SU-DHL-6 (cell line): ENCODE data around the gene CLDN14.

Experiments
- H2AFZ ChIP-seq: fragments of 200-600 bp; sonication (generic); 2 replicates; pipeline ENCODE4 v1.6.1; 2014; ENCODE audit warnings: low read depth, mild to moderate bottlenecking, moderate library complexity, mixed read lengths, antibody characterized with exemption, low read length; ENCODE audit not compliant: severe bottlenecking
- H3F3A ChIP-seq: fragments of 200-600 bp; shearing (Covaris generic); 2 replicates; pipeline ENCODE4 v1.6.0; 2016; ENCODE audit warnings: antibody characterized with exemption, mild to moderate bottlenecking; ENCODE audit not compliant: insufficient read depth
- H3K27ac ChIP-seq: fragments of 200-600 bp; sonication (generic); 2 replicates; pipeline ENCODE4 v1.5.1; 2016; ENCODE audit warnings: low read depth, mild to moderate bottlenecking, low read length, moderate library complexity, mixed read lengths
- H3K27me3 ChIP-seq: fragments of 200-600 bp; sonication (generic), shearing (Covaris generic); 2 replicates; pipeline ENCODE4 v1.6.0; 2014; ENCODE audit warnings: mild to moderate bottlenecking, low read length
- H3K36me3 ChIP-seq: fragments of 200-600 bp; sonication (generic); 2 replicates; pipeline ENCODE4 v1.6.1; 2014; ENCODE audit warnings: mild to moderate bottlenecking, low read length, mixed read lengths
- H3K4me2 ChIP-seq: fragments of 300-600, 200-600 bp; shearing (Covaris generic), sonication (generic); 2 replicates; pipeline ENCODE4 v1.6.0; 2014; ENCODE audit warnings: low read length, low read depth, mild to moderate bottlenecking; ENCODE audit not compliant: poor library complexity, severe bottlenecking
- H3K4me3 ChIP-seq: fragments of 200-600 bp; sonication (generic); 2 replicates; pipeline ENCODE4 v1.5.1; 2014; ENCODE audit warnings: antibody characterized with exemption, low read length, mild to moderate bottlenecking, mixed read lengths; ENCODE audit not compliant: insufficient read depth, poor library complexity, severe bottlenecking
- H3K79me2 ChIP-seq: fragments of 200-600 bp; sonication (generic); 2 replicates; pipeline ENCODE4 v1.6.1; 2014; ENCODE audit warnings: mild to moderate bottlenecking, low read length, moderate library complexity; ENCODE audit not compliant: insufficient read depth
- H3K9ac ChIP-seq: fragments of 200-600 bp; sonication (generic); 2 replicates; pipeline ENCODE4 v1.7.0; 2014; ENCODE audit warnings: mild to moderate bottlenecking, low read length
- H3K9me2 ChIP-seq: fragments of 200-600 bp; sonication (generic); replicated peaks from 2 replicates; pipeline ENCODE4 v1.6.1; 2014; ENCODE audit warnings: low read length; ENCODE audit not compliant: insufficient read depth
- H3K9me3 ChIP-seq: fragments of 200-600 bp; sonication (generic); 2 replicates; pipeline ENCODE4 v1.6.1; 2014; ENCODE audit warnings: low read length, mixed read lengths; ENCODE audit not compliant: insufficient read depth
- H4K20me1 ChIP-seq: fragments of 200-600 bp; sonication (generic); 2 replicates; pipeline ENCODE4 v1.6.1; 2014; ENCODE audit warnings: low read depth, mild to moderate bottlenecking, antibody characterized with exemption, low read length, moderate library complexity, mixed read lengths
- CTCF ChIP-seq: fragments of 200-600 bp; sonication (generic); IDR thresholded peaks from one replicate; pipeline ENCODE4 v1.5.1; 2017; ENCODE audit warnings: antibody characterized with exemption, mild to moderate bottlenecking, low read length, moderate library complexity; ENCODE audit not compliant: insufficient read depth, poor library complexity, severe bottlenecking
- EZH2phosphoT487 ChIP-seq: fragments of 200-600 bp; sonication (generic), shearing (Covaris generic); conservative IDR thresholded peaks from 2 replicates; pipeline ENCODE4 v1.6.1; 2018; ENCODE audit warnings: mild to moderate bottlenecking, antibody characterized with exemption, low read length, moderate library complexity, mixed read lengths

CLDN14 gene

GRCh38 chr21:36472377-36472776 lies 7.5 kb downstream of the CLDN14 start:
- H3K36me3 ChIP-seq = no peaks in the 10 kb centered on the region

GRCh38 chr21:36471254-36471723 lies 8.6 kb downstream of the CLDN14 start:
- H3F3A ChIP-seq = no peaks in the 10 kb centered on the region
- H3K9me2 ChIP-seq = no peaks in the 10 kb centered on the region
- no peak overlapping the region for H3K4me2 ChIP-seq
- no peaks in the 10 kb centered on the region for H3K27me3 ChIP-seq
- no peak overlapping the region for H2AFZ ChIP-seq
- H3K9ac ChIP-seq = no peak overlapping the region
- H3K79me2 ChIP-seq = no peaks in the 10 kb centered on the region
- no peaks in the 10 kb centered on the region for H3K36me3 ChIP-seq
- H3K9me3 ChIP-seq = no peaks in the 10 kb centered on the region
- TF ChIP-seq EZH2phosphoT487 = no peak
- TF ChIP-seq CTCF = no peak
- no peak overlapping the region for H3K27ac ChIP-seq
- no peaks in the 10 kb centered on the region for H4K20me1 ChIP-seq
- no peak overlapping the region for H3K4me3 ChIP-seq

More at GRCh38 chr21:36472377-36472776, 7.5 kb downstream of the CLDN14 start:
- H3K9ac ChIP-seq = no peak overlapping the region
- H3K79me2 ChIP-seq = no peaks in the 10 kb centered on the region
- no peak overlapping the region for H2AFZ ChIP-seq
- H4K20me1 ChIP-seq = no peaks in the 10 kb centered on the region
- H3F3A ChIP-seq = no peaks in the 10 kb centered on the region
- no peak overlapping the region for H3K4me3 ChIP-seq
- no peak overlapping the region for H3K27ac ChIP-seq
- H3K9me2 ChIP-seq = no peaks in the 10 kb centered on the region
- no peak overlapping the region for H3K4me2 ChIP-seq
- TF ChIP-seq CTCF (no peak), EZH2phosphoT487 (no peak)
- no peaks in the 10 kb centered on the region for H3K9me3 ChIP-seq
- no peaks in the 10 kb centered on the region for H3K27me3 ChIP-seq

- H3K9ac ChIP-seq = no peak overlapping the region
- no peaks in the 10 kb centered on the region for H4K20me1 ChIP-seq
- H3K36me3 ChIP-seq = no peaks in the 10 kb centered on the region
- TF ChIP-seq CTCF = no peak
- TF ChIP-seq EZH2phosphoT487 = no peak
- no peak overlapping the region for H3K4me2 ChIP-seq
- no peaks in the 10 kb centered on the region for H3K27me3 ChIP-seq
- H3K4me3 ChIP-seq = no peak overlapping the region
- no peak overlapping the region for H3K27ac ChIP-seq
- no peak overlapping the region for H2AFZ ChIP-seq
- no peaks in the 10 kb centered on the region for H3F3A ChIP-seq
- no peaks in the 10 kb centered on the region for H3K9me2 ChIP-seq
- H3K79me2 ChIP-seq = no peaks in the 10 kb centered on the region
- no peaks in the 10 kb centered on the region for H3K9me3 ChIP-seq
Measured at GRCh38 chr21:36470294-36470693, 9.6 kb downstream of the CLDN14 start.
